Retinal pigment epithelial cell (primary cell): ENCODE results near the gene DGKA.
"Not testable (repeated sequence)": the region's sequence is repeated elsewhere in the genome, so short reads cannot be mapped to it uniquely, and the experiment has no call there.

Source experiments
- DNase-seq: peaks from one replicate; pipeline ENCODE4 v3.0.0-alpha.2; 2010; ENCODE audit warnings: low read depth
- H3K4me3 ChIP-seq: 2 replicates; pipeline ENCODE4 v1.5.1; 2011; ENCODE audit warnings: mild to moderate bottlenecking, low read length, control low read depth, moderate library complexity
- CTCF ChIP-seq: conservative IDR thresholded peaks from 2 replicates; pipeline ENCODE4 v1.5.1; 2011; ENCODE audit warnings: low read depth, low read length, control low read depth, inconsistent platforms

Gene DGKA

GRCh38 chr12:55991110-55991509 is 60.1 kb downstream of the DGKA start:
- TF ChIP-seq CTCF, result no peak
- DNase-seq, result no peak
- no peak overlapping the region for H3K4me3 ChIP-seq

- no peak for DNase-seq
- no peak overlapping the region for H3K4me3 ChIP-seq
- no peak for TF ChIP-seq CTCF
These were observed 62.4 kb downstream of the DGKA start for GRCh38 chr12:55993230-55993853.

DNA sequence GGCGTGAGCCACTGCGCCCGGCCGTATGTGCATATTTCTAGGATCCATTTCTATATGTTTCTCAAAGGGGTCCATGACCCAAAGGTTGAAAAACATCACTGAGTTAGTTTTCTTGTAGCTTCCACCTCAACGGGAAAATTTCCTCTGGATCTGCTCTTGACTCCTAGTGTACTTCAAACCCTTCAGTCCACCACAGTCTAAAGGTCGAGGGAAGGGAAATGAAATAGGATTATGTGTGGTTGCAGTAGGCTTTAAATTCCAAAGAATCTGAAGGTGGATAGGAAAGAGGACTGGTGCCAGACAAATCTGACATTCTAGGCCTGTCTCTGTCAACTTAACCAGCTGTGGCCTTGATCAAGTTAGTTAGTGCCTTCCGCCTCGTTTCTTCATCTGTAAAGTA is 64.4 kb downstream of the DGKA start:
- TF ChIP-seq CTCF, result no peak
- no peak for DNase-seq
- no peak overlapping the region for H3K4me3 ChIP-seq

DNA sequence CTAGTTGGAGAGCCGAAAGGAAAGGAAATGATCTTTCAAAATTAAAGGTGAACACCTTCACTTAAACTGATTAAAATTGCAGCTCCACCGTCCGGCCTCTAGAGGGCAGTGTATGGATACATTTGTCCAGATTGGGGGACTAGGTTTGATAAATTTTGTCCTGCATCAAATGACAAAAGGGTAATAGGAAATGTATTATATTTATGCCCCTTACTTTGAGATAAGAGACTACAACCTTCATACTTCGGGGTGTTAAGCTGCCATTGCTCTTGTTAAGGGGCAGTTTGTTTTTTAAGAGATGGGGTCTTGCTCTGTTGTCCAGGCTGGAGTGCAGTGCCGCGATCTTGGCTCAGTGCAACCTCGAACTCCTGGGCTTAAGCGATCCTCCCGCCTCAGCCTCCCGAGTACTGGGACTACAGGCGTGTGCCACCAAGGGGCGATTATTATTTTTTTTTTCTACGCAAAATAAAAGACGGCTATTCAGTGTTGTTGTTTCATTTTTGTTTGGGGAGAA is 65.3 kb downstream of the DGKA start:
- peak; percentile 86 for TF ChIP-seq CTCF
- no peak for DNase-seq

GRCh38 chr12:55996715-55997534 is 66.0 kb downstream of the DGKA start, which contains the start of gene SUOX:
Gene SUOX (plus strand): TSS chr12:55997276. CDS start chr12:56002222, 4,946 bp downstream.
- TF ChIP-seq CTCF, result no peak
- peak within 1 kb of the TSS; percentile 93 for H3K4me3 ChIP-seq
- DNase-seq, result peak; percentile 94

More for the DNA sequence above, 65.3 kb downstream of the DGKA start:
- peak overlapping the region; percentile 93 for H3K4me3 ChIP-seq

GRCh38 chr12:55997535-55997859 is 66.5 kb downstream of the DGKA start:
- no peak for DNase-seq
- peak overlapping the region; percentile 93 for H3K4me3 ChIP-seq
- no peak for TF ChIP-seq CTCF

DNA sequence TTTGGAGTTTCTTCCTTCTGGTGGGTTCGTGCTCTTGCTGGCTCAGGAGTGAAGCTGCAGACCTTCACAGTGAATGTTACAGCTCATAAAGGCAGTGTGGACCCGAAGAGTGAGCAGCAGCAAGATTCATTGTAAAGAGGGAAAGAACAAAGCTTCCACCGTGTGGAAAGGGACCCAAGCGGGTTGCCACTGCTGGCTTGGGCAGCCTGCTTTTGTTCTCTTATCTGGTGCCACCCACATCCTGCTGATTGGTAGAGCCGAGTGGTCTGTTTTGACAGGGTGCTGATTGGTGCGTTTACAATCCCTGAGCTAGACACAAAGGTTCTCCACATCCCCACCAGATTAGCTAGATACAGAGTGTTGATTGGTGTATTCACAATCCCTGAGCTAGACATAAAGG is 68.6 kb downstream of the DGKA start:
- DNase-seq, H3K4me3 ChIP-seq: not testable (repeated sequence)

- H3K4me3 ChIP-seq, DNase-seq: not testable (repeated sequence)
These were observed 69.1 kb downstream of the DGKA start for GRCh38 chr12:55999999-56000540.
